GM18907 (cell line): ENCODE results near the gene ISCA2.

Experiments
- ATAC-seq: cut with Tn5 transposase; IDR thresholded peaks from one replicate; pipeline ENCODE4 v1.9.1; 2021; ENCODE audit warnings: mild to moderate bottlenecking, moderate library complexity; ENCODE audit not compliant: unreplicated experiment

ISCA2 gene

GRCh38 chr14:74507840-74508239 lies 14.3 kb downstream of the ISCA2 start:
- no peak for ATAC-seq

DNA sequence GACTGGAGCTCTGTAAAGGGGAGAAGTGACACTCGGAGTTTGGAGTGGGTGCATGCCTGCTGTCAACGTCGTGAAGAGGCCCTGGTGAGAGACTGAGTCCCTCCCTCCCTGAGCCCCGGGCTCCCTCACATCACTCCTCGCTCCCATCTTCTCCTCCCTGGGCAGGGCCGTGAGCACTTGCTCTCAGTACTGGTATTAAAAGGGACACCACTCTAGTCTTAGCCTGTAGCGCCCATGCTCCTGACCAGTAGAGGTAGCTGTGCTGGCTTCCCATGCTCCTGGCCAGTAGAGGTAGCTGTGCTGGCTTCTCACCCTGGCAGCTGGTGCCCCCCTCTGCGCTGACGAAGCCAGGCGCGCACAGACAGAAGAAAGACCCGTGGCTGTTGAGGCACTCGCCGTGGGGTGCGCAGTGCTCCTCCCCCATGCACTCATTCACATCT lies 14.7 kb downstream of the ISCA2 start:
- no peak for ATAC-seq

DNA sequence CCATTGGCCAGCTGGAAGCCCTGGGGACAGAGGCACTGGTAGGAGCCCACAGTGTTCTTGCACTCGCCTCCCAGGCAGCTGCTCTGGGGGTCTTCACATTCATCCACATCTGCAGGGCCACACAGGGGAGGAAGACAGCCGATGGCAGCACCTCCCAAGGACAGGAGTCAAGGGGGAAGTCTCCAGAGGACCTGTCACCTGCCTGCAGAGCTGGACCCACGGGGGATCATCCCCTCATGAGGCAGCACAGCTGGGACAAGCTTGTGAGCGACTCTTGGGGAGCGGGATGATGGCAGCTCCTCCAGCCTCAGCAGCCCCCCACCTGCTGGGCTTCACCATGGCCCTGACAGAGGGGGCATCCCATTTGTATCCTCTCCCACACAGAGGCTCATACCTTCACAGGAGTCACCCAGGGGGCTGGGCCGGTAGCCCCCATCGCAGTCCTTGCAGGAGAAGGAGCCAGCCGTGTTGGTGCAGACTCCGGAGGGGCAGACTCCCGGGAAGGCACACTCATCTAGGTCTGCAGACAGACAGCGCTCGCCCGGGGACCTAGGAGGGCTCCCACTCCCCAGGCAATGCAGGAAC lies 15.4 kb downstream of the ISCA2 start:
- ATAC-seq, result no peak

GRCh38 chr14:74509587-74510222 lies 16.1 kb downstream of the ISCA2 start:
- no peak for ATAC-seq

GRCh38 chr14:74510223-74510931 lies 16.8 kb downstream of the ISCA2 start:
- ATAC-seq, result no peak

GRCh38 chr14:74510959-74511409 lies 17.4 kb downstream of the ISCA2 start:
- no peak for ATAC-seq

GRCh38 chr14:74511966-74512830 lies 18.6 kb downstream of the ISCA2 start:
- ATAC-seq, result no peak

- ATAC-seq, result no peak
Measured at GRCh38 chr14:74514471-74514941, 20.9 kb downstream of the ISCA2 start.

DNA sequence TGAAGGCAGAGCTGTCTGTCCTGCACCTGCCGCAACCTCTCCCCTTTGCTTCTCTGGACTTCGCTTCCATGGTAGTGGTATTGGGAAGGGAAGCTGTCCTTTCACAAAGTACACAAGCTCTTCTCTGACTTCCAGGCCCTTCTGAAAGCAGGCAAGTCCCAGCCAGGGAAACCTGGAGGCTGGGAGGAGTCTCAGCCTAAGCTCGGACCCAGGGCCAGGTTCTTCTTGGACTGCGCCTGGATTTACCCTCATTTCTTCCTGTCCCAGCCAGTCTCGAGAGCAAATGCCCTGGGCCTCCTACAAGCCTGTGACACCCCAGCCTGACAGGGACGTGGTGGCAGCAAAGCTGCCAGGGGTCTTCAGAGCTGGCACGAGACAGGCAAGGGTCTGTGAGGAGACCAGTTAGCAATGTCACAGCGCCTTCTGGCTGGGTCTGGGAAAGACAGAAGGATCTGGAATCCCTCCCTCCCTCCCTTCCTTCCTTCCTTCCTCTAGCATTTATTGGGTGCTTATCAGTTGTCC lies 22.4 kb downstream of the ISCA2 start:
- ATAC-seq, result no peak

DNA sequence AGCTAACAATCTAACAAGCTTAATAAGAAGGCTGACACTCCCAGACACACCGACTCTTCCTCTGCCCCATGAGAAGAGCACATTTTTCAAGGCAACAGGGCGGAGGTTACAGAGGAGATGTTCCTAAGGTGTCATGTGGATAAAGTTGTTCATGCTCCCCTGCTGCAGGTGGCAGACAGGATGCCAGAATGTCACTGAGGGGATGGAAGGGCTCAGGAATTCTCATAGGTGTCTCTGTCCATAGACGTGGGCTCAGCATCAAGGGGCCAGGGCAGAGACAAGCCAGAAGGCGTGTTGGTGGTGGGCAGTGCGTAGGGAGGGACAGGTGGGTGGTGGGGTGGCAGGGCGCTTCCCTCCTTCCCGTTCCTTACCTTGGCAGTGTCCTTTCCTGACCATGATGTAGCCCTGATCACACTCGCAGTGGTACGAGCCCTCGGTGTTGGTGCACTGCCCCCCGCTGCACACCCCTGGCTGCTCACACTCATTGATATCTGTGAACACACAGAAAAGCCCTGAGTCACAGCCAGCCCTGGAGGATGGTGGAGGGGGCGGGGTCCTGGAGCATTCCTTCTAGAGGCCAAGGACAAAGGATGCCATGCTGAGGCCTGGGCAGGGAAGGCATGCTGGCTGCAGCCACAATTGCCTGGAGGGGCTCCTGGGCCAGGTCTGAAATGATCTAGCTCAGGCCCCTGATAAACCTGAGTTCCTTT lies 23.0 kb downstream of the ISCA2 start:
- no peak for ATAC-seq

GRCh38 chr14:74517731-74518130 lies 24.2 kb downstream of the ISCA2 start:
- ATAC-seq, result no peak

DNA sequence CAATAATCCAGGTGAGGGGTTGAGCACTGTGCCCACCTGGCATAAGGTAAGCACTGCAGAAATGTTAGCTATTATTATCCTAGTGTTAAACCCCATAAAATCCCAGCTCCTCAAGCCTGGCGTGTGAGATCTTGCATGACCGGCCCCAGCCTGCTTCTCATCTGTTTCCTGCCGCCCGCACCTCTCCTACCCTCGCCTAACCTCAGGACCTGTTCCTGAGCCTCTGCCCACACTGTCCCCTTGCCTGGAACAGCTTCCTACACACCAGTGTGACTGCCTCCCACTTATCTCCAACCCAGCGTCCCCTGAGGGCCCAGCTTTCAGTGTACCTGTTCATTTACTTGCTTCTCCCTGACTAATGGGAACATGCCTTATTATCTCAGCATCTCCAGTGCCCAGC lies 24.7 kb downstream of the ISCA2 start:
- ATAC-seq, result no peak

DNA sequence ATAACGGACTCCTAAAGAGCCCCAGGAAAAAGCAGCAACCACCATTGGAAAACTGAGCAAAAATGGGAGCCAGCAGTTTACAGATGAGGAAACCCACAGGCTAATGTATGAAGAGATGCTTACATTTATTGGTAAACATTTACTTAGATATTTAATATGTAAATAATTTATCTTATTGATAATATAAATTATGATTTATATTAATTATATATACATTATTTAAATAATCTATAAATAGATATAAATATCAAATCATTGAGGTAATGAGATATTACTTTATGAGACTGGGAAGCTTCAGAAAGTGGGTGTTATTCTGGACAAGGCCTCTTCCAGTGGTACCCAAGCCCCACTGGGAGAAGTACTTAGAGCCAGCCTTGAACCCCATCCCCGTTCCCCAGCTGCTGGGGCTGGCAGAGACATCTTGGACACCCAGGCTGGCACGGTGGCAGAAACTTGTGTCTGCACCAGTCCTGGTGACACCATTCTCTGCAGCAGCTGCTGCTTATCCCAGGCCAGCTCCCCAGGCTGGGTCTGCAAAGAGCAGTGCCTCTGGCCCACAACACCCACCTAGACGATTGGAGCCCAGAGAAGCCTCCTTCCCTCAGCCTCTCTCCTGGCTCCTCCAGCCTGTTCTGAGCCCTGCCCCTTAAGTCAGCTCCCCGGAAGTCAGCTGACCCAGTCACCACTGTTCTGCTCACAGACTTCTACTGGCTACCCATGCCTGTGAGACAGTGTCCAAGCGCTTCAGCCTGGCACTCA lies 25.9 kb downstream of the ISCA2 start:
- no peak for ATAC-seq

- ATAC-seq, result no peak
Measured at GRCh38 chr14:74521756-74522155, 28.2 kb downstream of the ISCA2 start.

DNA sequence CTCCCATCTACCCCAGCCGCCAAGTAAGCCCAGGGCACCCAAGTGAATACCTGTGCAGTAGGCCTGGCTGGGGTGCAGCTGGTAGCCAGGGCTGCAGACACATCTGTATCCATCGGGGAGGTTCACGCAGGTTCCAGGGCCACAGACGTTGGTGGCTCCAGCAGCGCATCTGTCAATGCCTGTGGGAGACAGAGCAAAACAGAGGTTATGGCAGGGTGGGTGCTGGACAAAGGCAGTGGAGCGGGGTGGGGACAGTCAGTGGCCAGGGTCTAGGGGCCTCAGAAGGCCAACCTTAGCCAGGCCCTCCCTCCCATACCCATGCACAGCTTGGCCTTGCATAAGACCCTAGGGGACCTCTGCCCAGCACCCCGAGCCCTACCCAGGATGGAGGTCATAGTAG lies 29.2 kb downstream of the ISCA2 start:
- ATAC-seq, result no peak

DNA sequence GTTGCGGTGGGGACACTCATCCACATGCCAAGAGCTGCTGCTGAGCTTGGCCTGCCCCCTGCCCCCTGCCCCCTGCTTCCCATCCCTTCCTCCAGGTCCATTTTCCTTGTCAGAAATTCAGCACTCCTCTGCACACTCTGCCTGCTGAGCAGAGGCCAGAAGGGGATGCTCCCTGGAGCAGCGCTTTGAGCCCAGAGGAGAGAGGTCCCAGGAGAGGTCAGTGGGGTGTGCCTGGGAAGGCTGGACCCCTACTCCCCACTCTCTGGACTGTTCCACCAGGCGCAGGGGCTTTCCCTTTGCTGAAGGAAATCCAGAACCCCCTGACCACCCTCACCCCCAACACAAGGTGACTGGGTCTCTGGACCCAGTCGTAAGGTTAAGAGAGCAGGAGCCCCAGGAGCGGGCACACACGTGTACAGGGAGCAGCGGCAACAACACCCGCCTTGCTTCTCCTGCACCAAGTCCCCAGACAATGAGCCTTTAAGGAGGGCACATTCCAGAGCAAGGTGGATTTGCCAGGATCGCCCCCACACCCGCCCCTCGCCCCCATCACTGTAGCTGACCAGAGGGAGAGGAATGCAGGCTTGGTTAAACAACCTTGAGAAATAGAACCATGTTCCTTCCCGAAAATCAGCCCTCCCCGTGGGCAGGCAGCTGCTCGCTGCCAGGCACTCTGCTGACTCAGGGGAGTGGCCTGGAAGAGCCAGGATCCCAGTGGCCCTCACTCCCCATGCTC lies 30.7 kb downstream of the ISCA2 start:
- no peak for ATAC-seq

GRCh38 chr14:74524812-74525135 lies 31.2 kb downstream of the ISCA2 start:
- ATAC-seq, result no peak

DNA sequence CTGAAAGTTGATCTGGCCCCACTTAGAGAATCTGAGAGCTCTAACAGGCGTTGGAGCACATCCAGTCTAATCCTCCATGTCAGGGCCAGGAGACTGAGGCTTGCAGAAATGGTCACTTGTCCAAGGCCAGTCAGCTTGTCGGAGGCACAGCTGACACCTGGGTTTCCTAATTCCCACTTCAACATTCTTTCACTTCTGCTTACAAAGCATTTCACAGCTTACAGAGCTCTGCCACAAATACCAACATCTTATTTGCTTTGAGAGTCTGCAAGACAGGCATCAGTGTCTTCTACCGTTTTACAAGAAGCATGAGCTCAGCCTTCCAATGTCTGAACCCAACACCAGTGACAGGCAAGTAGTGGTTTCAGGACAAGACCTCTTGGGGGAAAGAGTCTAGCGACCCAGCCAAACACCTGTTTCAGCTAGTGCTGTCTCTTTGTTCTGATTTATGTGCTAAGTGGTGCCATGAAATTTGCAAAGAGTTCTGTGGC lies 31.8 kb downstream of the ISCA2 start:
- no peak for ATAC-seq
